Ecto neural progenitor cell (in vitro differentiated cells): ENCODE data around the gene RAB22A.

Experiments used
- DNase-seq: peaks from one replicate; pipeline ENCODE4 v3.0.0-alpha.2; 2018; ENCODE audit warnings: low spot score

RAB22A gene

GRCh38 chr20:58303547-58303946 lies 6.0 kb upstream of the RAB22A start:
- no peak for DNase-seq

GRCh38 chr20:58305061-58305460 lies 4.5 kb upstream of the RAB22A start:
- no peak for DNase-seq

- DNase-seq = no peak
Observed at GRCh38 chr20:58306421-58307261, 2.9 kb upstream of the RAB22A start.

GRCh38 chr20:58307270-58307669 lies 2.2 kb upstream of the RAB22A start:
- DNase-seq = no peak

GRCh38 chr20:58308290-58308679 lies 1.2 kb upstream of the RAB22A start:
- DNase-seq = no peak

- peak; percentile 76 for DNase-seq
Observed at GRCh38 chr20:58308680-58309527, 611 bp upstream of the RAB22A start.

- DNase-seq = no peak
Observed at GRCh38 chr20:58310291-58310782, 822 bp downstream of the RAB22A start.

GRCh38 chr20:58312836-58313235 lies 3.3 kb downstream of the RAB22A start:
- DNase-seq = no peak

- no peak for DNase-seq
Observed at GRCh38 chr20:58313396-58313795, 3.9 kb downstream of the RAB22A start.

GRCh38 chr20:58321205-58321604 lies 11.7 kb downstream of the RAB22A start:
- no peak for DNase-seq

- DNase-seq = no peak
Observed at GRCh38 chr20:58322083-58322482, 12.6 kb downstream of the RAB22A start.

- no peak for DNase-seq
Observed at GRCh38 chr20:58325912-58326311, 16.4 kb downstream of the RAB22A start.

- DNase-seq = no peak
Observed at GRCh38 chr20:58327211-58327610, 17.7 kb downstream of the RAB22A start.

GRCh38 chr20:58328836-58329235 lies 19.3 kb downstream of the RAB22A start:
- no peak for DNase-seq

GRCh38 chr20:58329711-58330110 lies 20.2 kb downstream of the RAB22A start:
- no peak for DNase-seq

GRCh38 chr20:58330249-58330648 lies 20.7 kb downstream of the RAB22A start:
- DNase-seq = no peak

- no peak for DNase-seq
Observed at GRCh38 chr20:58330687-58331086, 21.2 kb downstream of the RAB22A start.

GRCh38 chr20:58331961-58332551 lies 22.5 kb downstream of the RAB22A start:
- DNase-seq = no peak

- DNase-seq = no peak
Observed at GRCh38 chr20:58339741-58340140, 30.2 kb downstream of the RAB22A start.

- no peak for DNase-seq
Observed at GRCh38 chr20:58340151-58340550, 30.6 kb downstream of the RAB22A start.

- DNase-seq = no peak
Observed at GRCh38 chr20:58340853-58341252, 31.3 kb downstream of the RAB22A start.

GRCh38 chr20:58342104-58342945 lies 32.8 kb downstream of the RAB22A start:
- no peak for DNase-seq
